ENCODE data around the gene PIBF1. TPM values are rescaled to one million over a fixed set of nuclear protein-coding genes. Genes with fewer than 3 reads are reported as not detected.
"Not testable (repeated sequence)": the region's sequence is repeated elsewhere in the genome, so short reads cannot be mapped to it uniquely, and the experiment has no call there.

Gene PIBF1
- total RNA-seq, 1 donor from 2014 or later: 32.5 TPM

GRCh38 chr13:73040968-73041596 lies 259.1 kb downstream of the PIBF1 start:
- no peaks in the 10 kb centered on the region for H3K36me3 Mint-ChIP-seq
- H3K9me3 Mint-ChIP-seq: no peaks in the 10 kb centered on the region
- peak overlapping the region; percentile 52 for H3K27ac Mint-ChIP-seq
- DNase-seq (ENCODE audit: extremely low spot score, unreplicated experiment): no peak
- TF ChIP-seq CTCF (conservative IDR thresholded peaks at IDR 0.05): no peak
- H3K4me3 Mint-ChIP-seq: no peak overlapping the region
- no peaks in the 10 kb centered on the region for H3K27me3 Mint-ChIP-seq
- peaks cover 10% of the 10 kb centered on the region for H3K4me1 Mint-ChIP-seq (ENCODE audit: unreplicated experiment)

GRCh38 chr13:73045031-73045430 lies 263.1 kb downstream of the PIBF1 start:
- H3K36me3 Mint-ChIP-seq: no peaks in the 10 kb centered on the region
- no peak overlapping the region for H3K4me3 Mint-ChIP-seq
- H3K27ac Mint-ChIP-seq: no peak overlapping the region
- H3K27me3 Mint-ChIP-seq: no peaks in the 10 kb centered on the region
- no peak for TF ChIP-seq CTCF (conservative IDR thresholded peaks at IDR 0.05)
- no peaks in the 10 kb centered on the region for H3K9me3 Mint-ChIP-seq
- H3K4me1 Mint-ChIP-seq (ENCODE audit: unreplicated experiment): peaks cover 6% of the 10 kb centered on the region
- no peak for DNase-seq (ENCODE audit: extremely low spot score, unreplicated experiment)

GRCh38 chr13:73048615-73049014 lies 266.7 kb downstream of the PIBF1 start:
- not testable (repeated sequence) for H3K36me3 Mint-ChIP-seq; H3K27ac Mint-ChIP-seq; H3K4me3 Mint-ChIP-seq; H3K4me1 Mint-ChIP-seq (ENCODE audit: unreplicated experiment); DNase-seq (ENCODE audit: extremely low spot score, unreplicated experiment); H3K27me3 Mint-ChIP-seq; H3K9me3 Mint-ChIP-seq

GRCh38 chr13:73054712-73055111 lies 272.8 kb downstream of the PIBF1 start:
- no peak for TF ChIP-seq CTCF (conservative IDR thresholded peaks at IDR 0.05)
- no peaks in the 10 kb centered on the region for H3K36me3 Mint-ChIP-seq
- H3K4me3 Mint-ChIP-seq: peak overlapping the region; percentile 46
- peaks cover 16% of the 10 kb centered on the region for H3K27me3 Mint-ChIP-seq
- H3K27ac Mint-ChIP-seq: peak overlapping the region; percentile 72
- H3K4me1 Mint-ChIP-seq (ENCODE audit: unreplicated experiment): peaks cover 12% of the 10 kb centered on the region
- no peaks in the 10 kb centered on the region for H3K9me3 Mint-ChIP-seq
- DNase-seq (ENCODE audit: extremely low spot score, unreplicated experiment): no peak

GRCh38 chr13:73055813-73056564 lies 274.1 kb downstream of the PIBF1 start:
- no peaks in the 10 kb centered on the region for H3K9me3 Mint-ChIP-seq
- peaks cover 12% of the 10 kb centered on the region for H3K4me1 Mint-ChIP-seq (ENCODE audit: unreplicated experiment)
- TF ChIP-seq CTCF (conservative IDR thresholded peaks at IDR 0.05): no peak
- H3K27me3 Mint-ChIP-seq: peaks cover 28% of the 10 kb centered on the region
- H3K4me3 Mint-ChIP-seq: peak overlapping the region; percentile 97
- peaks cover 6% of the 10 kb centered on the region for H3K36me3 Mint-ChIP-seq
- H3K27ac Mint-ChIP-seq: peak overlapping the region; percentile 93
- no peak for DNase-seq (ENCODE audit: extremely low spot score, unreplicated experiment)

- peaks cover 12% of the 10 kb centered on the region for H3K4me1 Mint-ChIP-seq (ENCODE audit: unreplicated experiment)
- DNase-seq (ENCODE audit: extremely low spot score, unreplicated experiment): no peak
- peak overlapping the region; percentile 93 for H3K27ac Mint-ChIP-seq
- H3K4me3 Mint-ChIP-seq: peak overlapping the region; percentile 97
- H3K27me3 Mint-ChIP-seq: peaks cover 31% of the 10 kb centered on the region
- H3K36me3 Mint-ChIP-seq: peaks cover 10% of the 10 kb centered on the region
- no peak for TF ChIP-seq CTCF (conservative IDR thresholded peaks at IDR 0.05)
- H3K9me3 Mint-ChIP-seq: no peaks in the 10 kb centered on the region
Measured at GRCh38 chr13:73056565-73056962, 274.6 kb downstream of the PIBF1 start.

Data from type B pancreatic cell (in vitro differentiated cells).